Stimulated activated CD8-positive, alpha-beta memory T cell treated with anti-CD3 and anti-CD28 coated beads, Interleukin-15, amount 100 ng/mL, for 24 hours (primary cell): Measurements from ENCODE around the gene RGS17.

Experiments used
- DNase-seq: peaks from one replicate; pipeline ENCODE4 v3.0.0-alpha.2; 2020; ENCODE audit warnings: low read depth

The RGS17 gene

DNA sequence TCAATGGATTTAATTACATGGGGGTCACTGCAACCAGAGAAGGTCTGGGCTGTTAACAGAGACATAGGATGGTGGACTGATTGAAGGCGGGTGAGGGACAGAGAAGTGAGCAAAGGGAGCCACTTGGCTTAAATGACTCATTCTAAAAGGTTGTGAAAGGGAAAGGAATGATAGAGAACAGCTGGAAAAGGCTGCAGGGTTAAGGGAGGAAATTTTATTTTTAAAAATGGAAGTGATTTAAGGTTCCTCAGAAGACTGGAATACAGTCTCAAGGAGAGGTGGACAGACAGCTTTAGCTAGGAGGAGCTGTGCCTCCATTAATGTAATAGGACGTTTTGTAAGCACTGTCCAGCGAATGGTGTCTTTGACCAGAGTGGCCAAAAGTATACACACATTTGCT is 46.7 kb downstream of the RGS17 start:
- no peak for DNase-seq

- DNase-seq = no peak
Measured at GRCh38 chr6:153083869-153084268, 47.2 kb downstream of the RGS17 start.

- no peak for DNase-seq
Measured at GRCh38 chr6:153081914-153082313, 49.2 kb downstream of the RGS17 start.

- no peak for DNase-seq
Measured at GRCh38 chr6:153076431-153076830, 54.7 kb downstream of the RGS17 start.

- DNase-seq = no peak
Measured at GRCh38 chr6:153074761-153075160, 56.3 kb downstream of the RGS17 start.

DNA sequence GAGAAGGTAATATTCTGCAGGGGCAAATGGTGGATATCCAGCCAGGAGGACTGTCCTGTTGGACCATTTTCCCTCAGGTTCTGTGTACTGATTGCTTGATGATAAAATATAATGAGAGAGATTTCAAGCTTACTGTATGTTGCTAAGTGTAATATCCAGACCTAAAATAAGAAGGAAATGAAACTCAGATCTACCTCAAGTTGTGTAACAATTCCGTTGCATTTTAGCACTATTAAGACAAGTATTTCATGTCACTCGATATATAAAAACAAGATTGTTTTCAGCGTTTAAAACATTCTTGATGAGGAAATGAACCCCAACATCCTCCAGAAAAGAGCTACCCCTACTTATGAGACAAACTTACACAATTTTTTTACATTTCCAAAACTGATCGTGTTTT is 57.2 kb downstream of the RGS17 start:
- DNase-seq = no peak

GRCh38 chr6:153070756-153071155 is 60.3 kb downstream of the RGS17 start:
- DNase-seq = no peak

DNA sequence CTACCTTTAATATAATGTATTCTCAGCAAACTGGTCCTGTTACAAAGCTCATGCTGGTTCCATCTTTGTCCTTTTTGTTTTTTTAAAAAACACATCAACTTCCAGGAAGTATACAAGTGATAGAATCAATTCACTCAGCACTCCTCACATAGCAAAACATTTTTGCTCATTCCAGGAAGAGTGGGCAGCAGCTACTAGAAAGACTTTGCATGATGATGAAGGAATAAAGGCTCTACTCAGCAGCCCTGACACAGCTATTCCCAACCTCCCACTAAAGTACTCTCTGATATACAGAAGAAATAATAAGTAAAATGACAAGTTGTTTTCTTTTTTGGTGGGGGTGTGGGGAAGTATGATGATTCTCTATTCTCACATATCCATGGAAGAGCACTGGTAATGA is 61.2 kb downstream of the RGS17 start:
- no peak for DNase-seq

DNA sequence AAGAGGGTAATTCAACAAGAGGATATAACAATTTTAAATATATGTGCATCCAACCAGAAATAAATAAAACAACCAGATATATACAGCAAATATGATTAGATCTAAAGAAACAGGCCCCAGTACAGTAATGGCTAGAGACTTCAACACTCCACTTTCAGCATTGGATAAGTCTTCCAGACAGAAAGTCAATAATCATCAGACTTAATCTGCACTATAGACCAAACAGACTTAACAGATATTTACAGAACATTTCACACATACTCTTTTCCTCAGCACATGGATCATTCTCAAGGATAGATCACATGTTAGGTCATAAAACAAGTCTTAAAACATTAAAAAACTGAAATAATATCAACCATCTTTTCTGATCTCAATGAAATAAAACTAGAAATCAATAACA is 65.9 kb downstream of the RGS17 start:
- DNase-seq = no peak

- DNase-seq = no peak
Measured at GRCh38 chr6:153063936-153064335, 67.1 kb downstream of the RGS17 start.

GRCh38 chr6:153062516-153062915 is 68.6 kb downstream of the RGS17 start:
- no peak for DNase-seq

DNA sequence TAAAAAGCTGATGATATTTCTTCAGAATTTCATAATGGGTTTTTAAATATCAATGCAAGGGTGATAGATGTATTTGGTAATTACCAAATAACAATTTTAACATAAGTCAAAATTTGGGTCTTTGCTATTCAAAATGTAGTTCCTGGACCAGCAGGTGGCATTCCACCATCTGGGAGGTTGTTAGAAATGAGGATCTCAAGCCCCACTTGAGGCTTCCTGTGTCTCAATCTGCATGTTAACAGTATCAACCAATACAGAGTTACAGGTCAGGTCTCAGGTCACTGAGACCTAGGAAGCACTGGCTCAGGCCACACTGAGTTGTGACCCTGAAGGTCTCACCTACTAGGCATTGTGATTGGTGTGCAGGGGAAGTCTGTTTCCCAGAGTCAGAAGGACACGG is 71.3 kb downstream of the RGS17 start:
- DNase-seq = no peak

DNA sequence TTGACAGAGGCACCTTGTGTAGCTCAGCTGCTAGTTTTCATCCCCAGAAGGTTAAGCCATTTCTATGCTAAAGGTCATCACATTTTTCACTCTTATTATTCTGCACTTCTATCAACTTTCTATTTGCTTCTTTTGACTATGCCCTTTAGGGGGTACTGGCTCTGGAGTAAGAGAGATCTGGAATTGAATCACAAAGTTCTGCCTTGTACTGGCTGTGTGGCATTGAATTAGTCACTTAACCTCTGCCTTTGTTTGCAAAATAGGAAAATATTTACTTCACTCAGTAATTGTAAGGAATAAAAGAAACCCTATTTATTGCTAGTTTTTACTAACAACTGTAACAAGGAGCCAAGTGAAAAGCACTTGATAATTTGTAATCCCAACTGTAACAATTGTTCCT is 71.8 kb downstream of the RGS17 start:
- no peak for DNase-seq

DNA sequence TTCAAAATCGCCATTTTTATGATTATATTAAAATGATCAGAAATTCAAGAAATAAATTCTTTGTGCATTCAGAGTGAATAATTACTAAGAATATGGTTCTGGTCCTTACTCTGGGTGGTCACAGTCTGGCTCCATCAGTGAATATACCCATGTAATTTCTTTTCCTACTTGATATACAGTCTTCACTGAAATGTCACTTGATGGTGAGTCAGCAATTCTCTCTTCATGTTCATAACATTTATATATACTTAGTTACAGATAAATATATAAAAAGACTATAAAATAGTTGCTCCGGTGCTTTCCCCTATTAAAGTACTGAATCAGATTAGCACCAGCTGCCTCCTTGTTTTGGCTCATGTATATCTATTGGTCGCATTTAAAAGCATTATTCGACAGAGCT is 72.2 kb downstream of the RGS17 start:
- DNase-seq = no peak

DNA sequence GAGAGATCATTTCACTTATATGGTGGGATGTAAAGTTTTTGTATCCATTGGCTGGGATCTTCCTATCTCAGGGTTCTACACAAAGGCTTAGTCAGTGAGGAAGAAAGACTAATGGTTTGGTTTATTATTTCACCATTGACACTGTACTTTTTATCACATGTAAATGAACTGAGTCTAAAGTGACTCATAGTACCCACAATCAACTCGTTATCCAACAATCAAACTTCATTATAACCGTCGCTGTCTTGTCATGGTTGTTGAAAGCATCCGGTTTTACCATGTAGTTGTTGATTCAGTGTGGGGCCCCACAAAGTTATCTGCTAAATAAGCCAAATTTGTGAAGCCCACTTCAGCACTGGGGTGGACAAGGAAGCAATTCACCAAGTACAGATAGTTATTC is 72.8 kb downstream of the RGS17 start:
- no peak for DNase-seq

GRCh38 chr6:153056308-153056707 is 74.8 kb downstream of the RGS17 start:
- no peak for DNase-seq

DNA sequence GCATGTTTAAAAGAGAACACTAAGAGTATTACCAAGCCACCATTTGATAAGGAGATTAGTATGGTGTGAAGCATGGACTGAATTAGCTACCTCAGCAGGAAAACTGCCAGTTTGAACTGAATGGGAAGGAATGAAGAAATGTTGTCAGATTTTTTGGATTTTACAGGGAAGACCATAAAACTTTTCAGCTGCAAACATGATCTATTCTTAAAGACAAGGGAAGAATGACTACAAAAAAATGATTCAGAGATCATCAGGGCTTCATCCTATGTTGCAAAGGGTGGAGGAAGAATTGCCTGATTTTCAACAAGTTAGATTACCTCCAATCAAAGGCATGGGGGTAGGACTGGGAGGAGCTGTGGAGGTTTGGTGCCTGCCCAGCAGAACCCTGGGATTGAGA is 79.3 kb downstream of the RGS17 start:
- no peak for DNase-seq

- DNase-seq = no peak
Measured at GRCh38 chr6:153048631-153049030, 82.5 kb downstream of the RGS17 start.

- DNase-seq = no peak
Measured at GRCh38 chr6:153047386-153047785, 83.7 kb downstream of the RGS17 start.

- no peak for DNase-seq
Measured at GRCh38 chr6:153045271-153045670, 85.8 kb downstream of the RGS17 start.

DNA sequence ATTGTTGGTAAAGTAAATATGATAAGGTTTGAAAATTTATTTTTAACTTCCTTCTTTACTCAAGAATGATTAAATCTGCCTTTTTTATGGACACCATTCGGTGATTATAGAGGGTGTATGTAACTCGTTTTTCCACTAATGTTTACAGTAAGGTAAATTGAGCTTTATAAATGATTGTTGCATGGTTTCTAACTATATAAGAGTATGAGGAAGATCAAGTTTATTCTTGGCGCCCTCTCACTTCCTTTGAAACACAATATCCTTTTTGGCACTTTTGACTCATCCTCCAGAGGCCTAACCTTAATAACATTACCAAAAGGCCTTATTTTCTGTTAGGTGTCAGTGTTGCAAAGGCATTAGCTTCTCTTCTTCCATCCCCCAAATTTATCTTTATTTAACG is 86.8 kb downstream of the RGS17 start:
- DNase-seq = no peak

DNA sequence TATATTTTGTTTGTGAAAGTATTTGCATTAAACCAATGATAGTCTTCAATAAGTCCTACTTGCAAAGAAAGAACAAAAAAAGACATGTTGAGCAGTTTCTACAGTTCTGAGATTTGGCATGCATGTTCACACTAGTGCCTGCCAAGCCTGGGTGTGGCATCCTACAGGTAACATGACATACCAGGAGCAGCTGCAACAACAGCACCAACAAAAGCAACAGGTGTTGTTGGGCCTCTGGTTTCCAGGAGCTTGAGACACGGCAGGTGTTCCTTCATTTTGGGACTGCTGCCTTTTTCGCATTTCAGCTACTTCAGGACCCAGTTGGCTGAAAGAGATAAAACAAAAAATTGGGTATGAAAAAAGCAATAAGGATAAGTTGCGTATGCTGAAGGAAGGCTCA is 87.4 kb downstream of the RGS17 start:
- no peak for DNase-seq

DNA sequence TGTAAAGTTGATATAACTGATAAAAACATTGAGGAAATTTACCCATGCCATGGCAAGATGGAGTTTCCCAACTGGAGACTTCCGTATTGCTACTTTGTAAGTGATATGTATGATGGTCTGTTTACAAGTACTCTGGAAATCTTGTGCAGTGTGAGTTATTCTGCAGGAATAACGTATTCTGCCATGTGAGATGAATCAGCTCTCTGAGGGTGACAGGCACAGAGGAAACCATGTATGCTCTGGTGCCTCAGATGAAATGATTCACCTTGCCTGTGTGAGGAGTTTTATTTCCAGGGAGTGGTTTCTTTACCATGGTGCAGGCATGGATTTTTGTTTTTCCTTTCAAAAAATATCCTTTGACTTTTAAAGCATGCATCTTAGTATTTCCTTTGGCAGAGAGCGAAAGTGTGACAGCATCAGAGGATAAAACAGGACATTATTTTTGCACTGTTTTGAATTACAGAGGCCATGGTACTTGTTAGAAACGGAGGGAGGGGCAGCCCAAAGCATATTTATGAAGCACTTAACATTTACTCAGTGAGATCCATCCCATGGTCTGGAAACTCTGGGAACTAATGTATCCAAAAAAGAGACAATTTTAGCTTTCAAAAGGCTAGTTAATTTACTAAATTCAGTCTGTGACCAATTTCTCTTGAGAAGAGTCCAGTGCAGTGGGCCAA is 92.6 kb downstream of the RGS17 start:
- no peak for DNase-seq

DNA sequence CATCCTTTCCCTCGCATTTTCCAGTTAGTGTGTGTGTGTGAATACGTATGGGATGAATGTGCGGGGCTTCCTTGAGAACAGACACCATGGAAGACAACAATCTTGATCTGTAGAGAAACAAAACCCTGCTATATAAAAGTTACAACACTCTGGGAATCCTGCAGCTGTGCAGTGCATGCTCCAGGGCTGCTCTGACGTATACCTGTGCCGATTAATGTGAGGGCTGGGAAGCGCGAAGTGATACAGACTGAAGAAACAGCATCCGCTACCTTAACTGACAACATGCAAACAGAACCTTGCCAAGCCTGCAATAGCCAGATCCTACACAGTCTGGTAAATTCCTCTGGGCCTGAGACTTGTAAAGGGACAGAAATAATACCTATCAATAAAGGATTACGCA is 96.9 kb downstream of the RGS17 start:
- no peak for DNase-seq
